Testis (tissue), 2 donors: ENCODE data around the gene CLEC16A.

ENCODE experiments used
- POLR2A ChIP-seq: fragments of 450-650 bp; IDR thresholded peaks from one replicate; pipeline ENCODE4 v1.6.1; 2017; ENCODE audit warnings: antibody characterized with exemption, mild to moderate bottlenecking, moderate library complexity
- TF ChIP-seq, protein P1 (sequence below), 3 experiments: fragments of 450-650 bp in 2 of 3; fragments of 200-600 bp in 1 of 3; sonication (generic) in 1 of 3; IDR thresholded peaks; one replicate each; pipeline ENCODE4 v1.5.1; 2016 to 2019; ENCODE audit warnings: antibody characterized with exemption in 3 of 3, mild to moderate bottlenecking in 2 of 3, moderate library complexity in 1 of 3

DNA sequence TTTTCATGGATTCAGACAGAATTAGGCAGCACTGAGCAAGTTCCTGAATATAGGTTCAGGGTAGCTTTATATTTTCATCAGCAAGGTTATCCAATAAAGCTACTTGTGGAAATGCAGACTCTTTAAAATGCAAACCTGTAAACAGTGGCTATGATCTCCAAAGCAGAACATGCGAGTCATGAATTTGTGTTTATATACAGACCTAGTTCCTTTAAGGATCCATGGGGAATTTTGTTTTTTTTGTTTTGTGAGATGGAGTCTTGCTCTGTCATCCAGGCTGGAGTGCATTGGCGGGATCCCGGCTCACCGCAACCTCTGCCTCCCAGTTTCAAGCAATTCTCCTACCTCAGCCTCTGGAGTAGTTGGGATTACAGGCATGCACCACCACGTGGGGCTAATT lies 14.8 kb downstream of the CLEC16A start:
- TF ChIP-seq, protein P1, sequence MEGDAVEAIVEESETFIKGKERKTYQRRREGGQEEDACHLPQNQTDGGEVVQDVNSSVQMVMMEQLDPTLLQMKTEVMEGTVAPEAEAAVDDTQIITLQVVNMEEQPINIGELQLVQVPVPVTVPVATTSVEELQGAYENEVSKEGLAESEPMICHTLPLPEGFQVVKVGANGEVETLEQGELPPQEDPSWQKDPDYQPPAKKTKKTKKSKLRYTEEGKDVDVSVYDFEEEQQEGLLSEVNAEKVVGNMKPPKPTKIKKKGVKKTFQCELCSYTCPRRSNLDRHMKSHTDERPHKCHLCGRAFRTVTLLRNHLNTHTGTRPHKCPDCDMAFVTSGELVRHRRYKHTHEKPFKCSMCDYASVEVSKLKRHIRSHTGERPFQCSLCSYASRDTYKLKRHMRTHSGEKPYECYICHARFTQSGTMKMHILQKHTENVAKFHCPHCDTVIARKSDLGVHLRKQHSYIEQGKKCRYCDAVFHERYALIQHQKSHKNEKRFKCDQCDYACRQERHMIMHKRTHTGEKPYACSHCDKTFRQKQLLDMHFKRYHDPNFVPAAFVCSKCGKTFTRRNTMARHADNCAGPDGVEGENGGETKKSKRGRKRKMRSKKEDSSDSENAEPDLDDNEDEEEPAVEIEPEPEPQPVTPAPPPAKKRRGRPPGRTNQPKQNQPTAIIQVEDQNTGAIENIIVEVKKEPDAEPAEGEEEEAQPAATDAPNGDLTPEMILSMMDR (IDR thresholded peaks at IDR 0.05), result no peak
- no peak for TF ChIP-seq POLR2A
